ENCODE data around the gene SRD5A1. TPM values are rescaled to one million over a fixed set of nuclear protein-coding genes. Genes with fewer than 3 reads are reported as not detected.
"Not testable (repeated sequence)": the region's sequence is repeated elsewhere in the genome, so short reads cannot be mapped to it uniquely, and the experiment has no call there.

Gene SRD5A1
- total RNA-seq, 2 experiments from 2014 or later: 16.7 to 32.5 TPM

DNA sequence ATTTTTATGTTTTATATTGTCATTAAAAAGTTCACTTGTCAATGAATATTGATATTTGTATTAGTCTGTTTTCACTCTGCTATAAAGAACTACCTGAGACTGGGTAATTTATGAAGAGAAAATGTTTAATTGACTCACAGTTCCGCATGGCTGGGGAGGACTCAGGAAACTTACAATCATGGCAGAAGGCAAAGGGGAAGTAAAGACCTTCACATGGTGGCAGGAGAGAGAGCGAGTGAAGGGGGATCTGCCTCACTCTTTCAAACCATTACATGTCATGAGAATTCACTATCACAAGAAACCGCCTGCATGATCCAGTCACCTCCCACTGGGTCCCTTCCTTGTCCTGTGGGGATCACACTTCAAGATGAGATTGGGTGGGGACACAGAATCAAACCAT is 27.4 kb downstream of the SRD5A1 start:
- H3K4me1 ChIP-seq (ENCODE audit: insufficient read depth, low read length, poor library complexity, severe bottlenecking): peaks cover 38% of the 10 kb centered on the region
- intact Hi-C loops (cut with micrococcal nuclease; ENCODE audit: unreplicated experiment): loop anchor here (1.0 to 2.0 kb wide), 4 partner anchors 8 to 68 kb away; partner anchors contain the start of genes NSUN2 and SRD5A1
- BruUV-seq (replicated peaks): no TSS peak
- no peaks in the 10 kb centered on the region for H4K20me1 ChIP-seq (ENCODE audit: insufficient read depth, low read length)
- H3K79me2 ChIP-seq (ENCODE audit: insufficient read depth, low read depth, low read length): no peaks in the 10 kb centered on the region
- peaks cover 22% of the 10 kb centered on the region; the same call in 1 of the 2 replicates for H3K9me3 ChIP-seq (ENCODE audit: low read length)
- no peak for TF ChIP-seq EZH2phosphoT487 (IDR thresholded peaks at IDR 0.05; ENCODE audit: borderline replicate concordance, low read depth, low read length)
- TF ChIP-seq, protein P1, sequence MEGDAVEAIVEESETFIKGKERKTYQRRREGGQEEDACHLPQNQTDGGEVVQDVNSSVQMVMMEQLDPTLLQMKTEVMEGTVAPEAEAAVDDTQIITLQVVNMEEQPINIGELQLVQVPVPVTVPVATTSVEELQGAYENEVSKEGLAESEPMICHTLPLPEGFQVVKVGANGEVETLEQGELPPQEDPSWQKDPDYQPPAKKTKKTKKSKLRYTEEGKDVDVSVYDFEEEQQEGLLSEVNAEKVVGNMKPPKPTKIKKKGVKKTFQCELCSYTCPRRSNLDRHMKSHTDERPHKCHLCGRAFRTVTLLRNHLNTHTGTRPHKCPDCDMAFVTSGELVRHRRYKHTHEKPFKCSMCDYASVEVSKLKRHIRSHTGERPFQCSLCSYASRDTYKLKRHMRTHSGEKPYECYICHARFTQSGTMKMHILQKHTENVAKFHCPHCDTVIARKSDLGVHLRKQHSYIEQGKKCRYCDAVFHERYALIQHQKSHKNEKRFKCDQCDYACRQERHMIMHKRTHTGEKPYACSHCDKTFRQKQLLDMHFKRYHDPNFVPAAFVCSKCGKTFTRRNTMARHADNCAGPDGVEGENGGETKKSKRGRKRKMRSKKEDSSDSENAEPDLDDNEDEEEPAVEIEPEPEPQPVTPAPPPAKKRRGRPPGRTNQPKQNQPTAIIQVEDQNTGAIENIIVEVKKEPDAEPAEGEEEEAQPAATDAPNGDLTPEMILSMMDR (conservative IDR thresholded peaks at IDR 0.05; ENCODE audit: low read length): no peak
- H3K9me2 ChIP-seq (ENCODE audit: insufficient read depth, low read length): no peaks in the 10 kb centered on the region
- peaks cover 36% of the 10 kb centered on the region for H3K36me3 ChIP-seq (ENCODE audit: insufficient read depth, low read length)
- DNase-seq (ENCODE audit: low spot score): peak; percentile 75
- H3K4me2 ChIP-seq (ENCODE audit: low read length): peak overlapping the region; percentile 85
- peak overlapping the region; percentile 79; the same call in 1 of the 2 replicates for H2AFZ ChIP-seq (ENCODE audit: low read length)
- ChIA-PET CTCF (ENCODE audit: unreplicated experiment) (no interaction called here), POLR2A (interaction anchor here (1.1 to 2.2 kb wide), 5 partner anchors 8 to 62 kb away, joined by 3 to 8 read pairs (median 4); partner anchors contain the start of genes NSUN2 and SRD5A1)
- peak overlapping the region; percentile 92 for H3K27ac ChIP-seq (ENCODE audit: low read depth, low read length, poor library complexity, severe bottlenecking)
- H3K4me3 ChIP-seq (ENCODE audit: low read depth, low read length, poor library complexity, severe bottlenecking): peak overlapping the region; percentile 61

DNA sequence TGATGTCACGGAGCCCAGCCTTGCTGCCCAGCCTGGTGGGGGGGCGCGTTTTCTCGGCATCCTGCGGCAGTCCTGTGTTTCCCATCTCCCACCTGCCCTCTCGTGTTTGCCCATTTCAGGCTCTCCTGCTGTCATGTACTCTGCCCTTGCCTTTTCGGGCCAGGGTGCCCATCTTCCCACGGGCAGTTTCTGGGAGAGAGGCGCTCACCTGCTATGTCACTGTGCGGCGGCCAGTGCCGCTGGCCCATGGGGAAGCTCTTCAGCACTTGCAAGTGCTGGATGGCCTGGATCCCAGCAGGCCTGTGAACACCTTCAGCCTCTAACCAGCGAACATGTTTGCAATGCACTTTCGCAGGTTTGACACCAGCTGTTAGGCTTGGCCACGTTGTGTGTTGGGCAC is 33.5 kb downstream of the SRD5A1 start:
- Histone ChIP-seq H3K4me2 (ENCODE audit: low read length) (no peak overlapping the region), H3K36me3 (ENCODE audit: insufficient read depth, low read length) (peaks cover 7% of the 10 kb centered on the region), H3K4me1 (ENCODE audit: insufficient read depth, low read length, poor library complexity, severe bottlenecking) (peaks cover 15% of the 10 kb centered on the region), H3K79me2 (ENCODE audit: insufficient read depth, low read depth, low read length) (no peaks in the 10 kb centered on the region), H3K4me3 (ENCODE audit: low read depth, low read length, poor library complexity, severe bottlenecking) (no peak overlapping the region), H3K9me2 (ENCODE audit: insufficient read depth, low read length) (no peaks in the 10 kb centered on the region), H3K9me3 (ENCODE audit: low read length) (no peaks in the 10 kb centered on the region), H2AFZ (ENCODE audit: low read length) (no peak overlapping the region), H3K27ac (ENCODE audit: low read depth, low read length, poor library complexity, severe bottlenecking) (no peak overlapping the region), H4K20me1 (ENCODE audit: insufficient read depth, low read length) (no peaks in the 10 kb centered on the region)
- BruUV-seq (replicated peaks): no TSS peak
- intact Hi-C loops (cut with micrococcal nuclease; ENCODE audit: unreplicated experiment): no loop called here
- ChIA-PET POLR2A (no interaction called here), CTCF (ENCODE audit: unreplicated experiment) (no interaction called here)
- no peak for DNase-seq (ENCODE audit: low spot score)
- TF ChIP-seq EZH2phosphoT487 (IDR thresholded peaks at IDR 0.05; ENCODE audit: borderline replicate concordance, low read depth, low read length): no peak
- TF ChIP-seq, protein P1 (conservative IDR thresholded peaks at IDR 0.05; ENCODE audit: low read length): no peak

DNA sequence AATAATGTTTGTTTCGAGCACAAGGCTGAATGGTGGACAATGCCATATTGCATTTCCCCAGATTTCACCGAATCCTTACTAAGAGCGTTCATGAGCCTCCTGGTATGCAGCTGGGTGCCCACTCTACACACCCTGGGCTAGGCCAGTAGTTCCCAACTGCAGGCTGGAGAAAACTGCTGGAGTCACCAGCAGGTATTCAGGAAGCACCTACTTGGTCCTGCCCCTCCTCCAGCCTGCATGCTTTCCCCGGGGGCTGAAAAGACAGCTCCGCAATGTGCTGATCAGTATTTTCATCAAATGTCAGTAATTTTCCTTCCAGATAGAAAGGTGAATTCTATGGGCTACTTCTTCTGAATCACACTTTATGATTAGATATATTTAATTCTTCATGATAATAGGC is 34.4 kb downstream of the SRD5A1 start:
- BruUV-seq (replicated peaks): no TSS peak
- Histone ChIP-seq H3K27ac (ENCODE audit: low read depth, low read length, poor library complexity, severe bottlenecking) (no peak overlapping the region), H2AFZ (ENCODE audit: low read length) (no peak overlapping the region), H3K9me2 (ENCODE audit: insufficient read depth, low read length) (no peaks in the 10 kb centered on the region), H4K20me1 (ENCODE audit: insufficient read depth, low read length) (no peaks in the 10 kb centered on the region), H3K4me1 (ENCODE audit: insufficient read depth, low read length, poor library complexity, severe bottlenecking) (peaks cover 14% of the 10 kb centered on the region), H3K36me3 (ENCODE audit: insufficient read depth, low read length) (peaks cover 7% of the 10 kb centered on the region), H3K79me2 (ENCODE audit: insufficient read depth, low read depth, low read length) (no peaks in the 10 kb centered on the region), H3K4me2 (ENCODE audit: low read length) (no peak overlapping the region), H3K9me3 (ENCODE audit: low read length) (no peaks in the 10 kb centered on the region), H3K4me3 (ENCODE audit: low read depth, low read length, poor library complexity, severe bottlenecking) (no peak overlapping the region)
- DNase-seq (ENCODE audit: low spot score): no peak
- ChIA-PET POLR2A (interaction anchor here (0.8 kb wide), 1 partner anchor 63 kb away, joined by 3 read pairs; no protein-coding TSS in a partner anchor), CTCF (ENCODE audit: unreplicated experiment) (no interaction called here)
- TF ChIP-seq, protein P1 (conservative IDR thresholded peaks at IDR 0.05; ENCODE audit: low read length): no peak
- intact Hi-C loops (cut with micrococcal nuclease; ENCODE audit: unreplicated experiment): no loop called here

DNA sequence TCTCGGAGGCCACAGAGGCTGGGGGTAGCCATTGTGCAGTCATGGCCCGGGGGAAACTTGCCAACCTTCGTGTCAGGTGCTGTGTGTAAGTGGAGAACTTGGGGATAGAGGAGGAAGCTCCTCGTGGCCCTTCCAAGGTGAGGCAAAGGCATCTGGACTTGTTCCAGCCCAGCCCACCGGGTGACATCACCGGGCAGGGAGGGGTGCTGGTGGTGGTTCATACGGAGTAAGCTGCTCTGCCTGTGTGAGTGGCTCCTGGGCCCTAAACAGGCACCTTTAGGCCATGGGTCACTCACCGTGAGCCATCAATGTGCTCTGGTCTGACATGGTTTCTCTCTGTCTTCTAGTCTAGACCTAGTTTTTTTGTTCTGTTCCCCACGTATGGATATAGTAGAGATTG is 35.5 kb downstream of the SRD5A1 start:
- BruUV-seq (replicated peaks); H3K9me3 ChIP-seq (ENCODE audit: low read length); H3K9me2 ChIP-seq (ENCODE audit: insufficient read depth, low read length); H3K79me2 ChIP-seq (ENCODE audit: insufficient read depth, low read depth, low read length); H3K4me2 ChIP-seq (ENCODE audit: low read length); H4K20me1 ChIP-seq (ENCODE audit: insufficient read depth, low read length); H3K36me3 ChIP-seq (ENCODE audit: insufficient read depth, low read length); H3K27ac ChIP-seq (ENCODE audit: low read depth, low read length, poor library complexity, severe bottlenecking); H2AFZ ChIP-seq (ENCODE audit: low read length); CTCF ChIA-PET (ENCODE audit: unreplicated experiment); intact Hi-C loops (cut with micrococcal nuclease; ENCODE audit: unreplicated experiment); DNase-seq (ENCODE audit: low spot score); H3K4me3 ChIP-seq (ENCODE audit: low read depth, low read length, poor library complexity, severe bottlenecking): not testable (repeated sequence)
- POLR2A ChIA-PET: interaction anchor here (0.7 to 1.4 kb wide), 3 partner anchors 8 to 9 kb away, joined by 3 to 5 read pairs (median 3); no protein-coding TSS in a partner anchor
- H3K4me1 ChIP-seq (ENCODE audit: insufficient read depth, low read length, poor library complexity, severe bottlenecking): peaks cover 14% of the 10 kb centered on the region

Measured in OCI-LY7 (cell line).